Measurements from ENCODE around the gene ODR4.
"Not testable (repeated sequence)": the region's sequence is repeated elsewhere in the genome, so short reads cannot be mapped to it uniquely, and the experiment has no call there.

ODR4 gene

DNA sequence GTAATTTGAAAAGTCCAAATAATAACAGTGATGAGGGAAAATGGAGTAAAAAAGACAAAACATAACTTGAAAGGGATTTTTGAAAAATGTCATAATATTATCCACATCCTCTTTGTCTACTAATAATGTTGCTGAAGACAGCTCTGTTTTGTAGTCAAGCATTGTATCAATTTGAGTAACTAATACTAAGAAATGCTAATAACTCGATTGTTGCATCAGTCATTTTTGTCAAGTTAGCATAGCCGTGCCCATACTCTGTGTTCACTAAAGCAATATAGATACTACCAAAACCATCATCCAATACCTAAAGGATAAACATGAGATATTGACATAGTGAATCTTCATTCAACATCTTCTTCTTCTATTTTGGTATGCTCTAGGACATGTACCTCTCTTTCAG is 68.0 kb downstream of the ODR4 start:
- Histone ChIP-seq H3K9ac (ENCODE audit: low read depth, low read length) (no peak overlapping the region), H3K36me3 (ENCODE audit: insufficient read depth, low read length) (no peaks in the 10 kb centered on the region), H3K9me3 (ENCODE audit: control insufficient read depth, insufficient read depth, low read length) (no peaks in the 10 kb centered on the region), H3K4me1 (ENCODE audit: insufficient read depth, low read length) (no peaks in the 10 kb centered on the region)

GRCh38 chr1:186446152-186446551 is 70.5 kb downstream of the ODR4 start:
- H3K36me3 ChIP-seq (ENCODE audit: insufficient read depth, low read length) = no peaks in the 10 kb centered on the region
- H3K9me3 ChIP-seq (ENCODE audit: control insufficient read depth, insufficient read depth, low read length) = no peaks in the 10 kb centered on the region
- H3K9ac ChIP-seq (ENCODE audit: low read depth, low read length) = no peak overlapping the region
- no peaks in the 10 kb centered on the region for H3K4me1 ChIP-seq (ENCODE audit: insufficient read depth, low read length)

DNA sequence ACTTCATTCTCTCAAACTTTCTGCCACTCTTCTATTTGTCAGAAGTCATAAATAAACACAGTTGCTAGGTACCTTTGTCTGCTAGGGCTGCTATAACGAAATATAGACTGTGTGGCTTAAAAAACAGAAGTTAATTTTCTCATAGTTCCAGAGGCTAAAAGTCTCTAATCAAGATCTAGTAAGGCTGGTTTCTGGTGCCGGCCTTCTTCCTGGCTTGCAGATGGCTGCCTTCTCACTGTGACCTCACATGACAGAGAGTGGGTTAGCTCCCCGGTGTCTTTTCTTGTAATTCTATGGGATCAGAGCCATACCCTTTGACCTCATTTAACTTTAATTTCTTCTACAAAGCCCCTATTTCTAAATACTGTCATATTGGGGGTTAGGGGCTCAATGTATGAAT is 79.3 kb downstream of the ODR4 start:
- H3K9me3 ChIP-seq (ENCODE audit: control insufficient read depth, insufficient read depth, low read length) = no peaks in the 10 kb centered on the region
- no peak overlapping the region for H3K9ac ChIP-seq (ENCODE audit: low read depth, low read length)
- H3K36me3 ChIP-seq (ENCODE audit: insufficient read depth, low read length) = no peaks in the 10 kb centered on the region
- H3K4me1 ChIP-seq (ENCODE audit: insufficient read depth, low read length) = no peaks in the 10 kb centered on the region

GRCh38 chr1:186456729-186457255 is 81.2 kb downstream of the ODR4 start:
- H3K36me3 ChIP-seq (ENCODE audit: insufficient read depth, low read length) = no peaks in the 10 kb centered on the region
- no peaks in the 10 kb centered on the region for H3K4me1 ChIP-seq (ENCODE audit: insufficient read depth, low read length)
- no peaks in the 10 kb centered on the region for H3K9me3 ChIP-seq (ENCODE audit: control insufficient read depth, insufficient read depth, low read length)
- no peak overlapping the region for H3K9ac ChIP-seq (ENCODE audit: low read depth, low read length)

DNA sequence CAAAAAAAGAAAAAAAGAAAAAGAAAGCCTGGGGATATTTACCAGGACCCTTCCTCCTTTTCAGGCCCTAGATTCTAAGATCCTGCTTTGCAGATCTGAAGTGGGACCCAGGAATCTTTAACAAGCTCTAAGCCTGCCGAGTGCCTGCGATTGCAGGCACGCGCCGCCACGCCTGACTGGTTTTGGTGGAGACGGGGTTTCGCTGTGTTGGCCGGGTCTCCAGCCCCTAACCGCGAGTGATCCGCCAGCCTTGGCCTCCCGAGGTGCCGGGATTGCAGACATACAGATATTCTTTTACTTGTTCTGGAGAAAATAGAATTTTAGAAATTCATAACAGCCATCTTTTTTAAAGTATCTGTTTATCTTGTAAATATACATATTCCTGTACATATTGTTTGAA is 83.5 kb downstream of the ODR4 start:
- H3K36me3 ChIP-seq (ENCODE audit: insufficient read depth, low read length); H3K9ac ChIP-seq (ENCODE audit: low read depth, low read length); H3K9me3 ChIP-seq (ENCODE audit: control insufficient read depth, insufficient read depth, low read length); H3K4me1 ChIP-seq (ENCODE audit: insufficient read depth, low read length): not testable (repeated sequence)

- no peaks in the 10 kb centered on the region for H3K4me1 ChIP-seq (ENCODE audit: insufficient read depth, low read length)
- no peaks in the 10 kb centered on the region for H3K36me3 ChIP-seq (ENCODE audit: insufficient read depth, low read length)
- H3K9me3 ChIP-seq (ENCODE audit: control insufficient read depth, insufficient read depth, low read length) = no peaks in the 10 kb centered on the region
- no peak within 1 kb of the TSS for H3K9ac ChIP-seq (ENCODE audit: low read depth, low read length)
Observed at GRCh38 chr1:186461014-186461413, 85.4 kb downstream of the ODR4 start, which contains the start of gene PDC. TSS of gene PDC (minus strand) at chr1:186461114. CDS start at chr1:186449459, 11,655 bp downstream.

DNA sequence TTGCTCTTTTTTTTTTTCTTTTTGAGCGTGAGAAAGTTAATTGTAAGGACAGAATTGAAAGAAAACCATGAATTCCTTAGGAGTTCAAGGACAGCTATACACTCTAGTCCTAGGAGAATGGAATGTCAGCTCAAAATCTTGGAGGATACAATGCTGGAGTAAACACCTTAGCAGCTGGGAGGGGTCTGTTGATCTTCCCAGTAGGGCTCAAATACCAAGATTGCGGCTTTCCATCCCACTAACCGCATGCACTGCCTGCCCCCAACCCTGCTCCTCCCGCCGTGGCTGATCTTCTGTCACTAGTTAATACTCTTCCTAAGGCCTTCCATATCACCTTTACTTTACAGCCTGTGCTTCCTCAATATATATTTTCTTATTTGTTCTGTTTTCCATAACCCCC is 87.9 kb downstream of the ODR4 start:
- no peaks in the 10 kb centered on the region for H3K4me1 ChIP-seq (ENCODE audit: insufficient read depth, low read length)
- no peaks in the 10 kb centered on the region for H3K9me3 ChIP-seq (ENCODE audit: control insufficient read depth, insufficient read depth, low read length)
- H3K36me3 ChIP-seq (ENCODE audit: insufficient read depth, low read length) = no peaks in the 10 kb centered on the region
- H3K9ac ChIP-seq (ENCODE audit: low read depth, low read length) = no peak overlapping the region

GRCh38 chr1:186463926-186464325 is 88.3 kb downstream of the ODR4 start:
- Histone ChIP-seq H3K9me3 (ENCODE audit: control insufficient read depth, insufficient read depth, low read length) (no peaks in the 10 kb centered on the region), H3K9ac (ENCODE audit: low read depth, low read length) (no peak overlapping the region), H3K36me3 (ENCODE audit: insufficient read depth, low read length) (no peaks in the 10 kb centered on the region), H3K4me1 (ENCODE audit: insufficient read depth, low read length) (no peaks in the 10 kb centered on the region)

DNA sequence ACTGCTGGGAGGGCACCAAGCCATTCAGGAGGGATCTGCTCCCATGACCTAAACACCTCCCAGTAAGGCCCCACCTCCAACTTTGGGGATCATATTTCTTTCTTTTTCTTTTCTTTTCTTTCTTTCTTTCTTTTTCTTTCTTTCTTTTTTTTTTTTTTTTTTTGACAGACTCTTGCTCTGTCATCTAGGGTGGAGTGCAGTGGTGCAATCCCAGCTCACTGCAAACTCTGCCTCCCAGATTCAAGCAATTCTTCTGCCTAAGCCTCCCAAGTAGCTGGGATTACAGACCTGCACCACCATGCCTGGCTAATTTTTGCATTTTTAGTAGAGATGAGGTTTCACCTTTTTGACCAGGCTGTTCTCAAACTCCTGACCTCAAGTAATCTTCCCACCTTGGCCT is 89.9 kb downstream of the ODR4 start:
- not testable (repeated sequence) for H3K36me3 ChIP-seq (ENCODE audit: insufficient read depth, low read length); H3K9me3 ChIP-seq (ENCODE audit: control insufficient read depth, insufficient read depth, low read length); H3K4me1 ChIP-seq (ENCODE audit: insufficient read depth, low read length); H3K9ac ChIP-seq (ENCODE audit: low read depth, low read length)

DNA sequence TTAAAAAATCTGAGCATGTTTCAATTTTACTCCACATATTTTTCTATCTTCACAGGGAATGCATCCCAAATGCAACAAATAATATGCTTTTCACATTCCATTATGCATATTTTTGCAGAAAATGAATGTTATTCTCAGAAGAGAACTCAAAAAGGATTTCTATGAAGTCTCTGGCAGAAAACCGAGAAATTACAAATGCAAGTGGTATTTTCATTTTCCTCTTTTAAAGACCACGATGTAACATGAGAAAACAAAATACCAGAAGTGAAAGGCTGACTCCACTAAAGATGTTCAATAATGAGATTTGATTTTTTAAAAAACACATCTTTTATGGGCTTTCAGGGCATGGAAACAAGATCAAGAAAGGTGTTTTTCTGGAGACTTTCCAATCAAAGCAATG is 90.3 kb downstream of the ODR4 start:
- H3K9me3 ChIP-seq (ENCODE audit: control insufficient read depth, insufficient read depth, low read length) = no peaks in the 10 kb centered on the region
- no peaks in the 10 kb centered on the region for H3K36me3 ChIP-seq (ENCODE audit: insufficient read depth, low read length)
- no peak overlapping the region for H3K9ac ChIP-seq (ENCODE audit: low read depth, low read length)
- H3K4me1 ChIP-seq (ENCODE audit: insufficient read depth, low read length) = no peaks in the 10 kb centered on the region

All from ES-I3 (cell line).